ENCODE results near the gene FOXG1. TPM values are rescaled to one million over a fixed set of nuclear protein-coding genes. Genes with fewer than 3 reads are reported as not detected.

Gene FOXG1
- total RNA-seq, 1 experiment from 2014 or later = not detected

- BruUV-seq (replicated peaks) = no TSS peak
- CTCF ChIA-PET = interaction anchor here (0.6 kb wide), 1 partner anchor 9 kb away, joined by 4 read pairs; no protein-coding TSS in a partner anchor
- Histone ChIP-seq H2AFZ (ENCODE audit: low read length) (no peak overlapping the region), H3K27me3 (ENCODE audit: low read length) (peaks cover 74% of the 10 kb centered on the region), H3K79me2 (ENCODE audit: low read length) (no peaks in the 10 kb centered on the region), H3K9me3 (ENCODE audit: low read length) (no peaks in the 10 kb centered on the region), H3K9ac (ENCODE audit: low read length) (no peak overlapping the region), H3K4me3 (ENCODE audit: low read length) (no peak overlapping the region), H3K9me2 (replicated peaks; ENCODE audit: low read length) (no peaks in the 10 kb centered on the region), H3K4me2 (ENCODE audit: low read length) (no peak overlapping the region), H3K36me3 (ENCODE audit: low read depth, low read length) (no peaks in the 10 kb centered on the region), H3K27ac (ENCODE audit: low read length) (no peak overlapping the region), H3K4me1 (ENCODE audit: insufficient read depth, low read length) (no peaks in the 10 kb centered on the region), H4K20me1 (ENCODE audit: low read length) (no peaks in the 10 kb centered on the region), H3F3A (ENCODE audit: low read length, unreplicated experiment) (no peaks in the 10 kb centered on the region)
- no peak for TF ChIP-seq EZH2 (IDR thresholded peaks at IDR 0.05; ENCODE audit: low read length, unreplicated experiment)
- TF ChIP-seq EZH2phosphoT487 (IDR thresholded peaks at IDR 0.05; ENCODE audit: borderline replicate concordance, low read length) = no peak
- no peak for TF ChIP-seq CTCF (conservative IDR thresholded peaks at IDR 0.05; ENCODE audit: low read depth, low read length)
- POLR2A ChIA-PET (ENCODE audit: unreplicated experiment) = interaction anchor here (0.6 kb wide), 1 partner anchor 39 kb away, joined by 6 read pairs; no protein-coding TSS in a partner anchor
- intact Hi-C loops (cut with micrococcal nuclease) = no loop called here
- DNase-seq = peak; percentile 42
- ATAC-seq = no peak; the same call in none of the 2 replicates
Measured at GRCh38 chr14:28764257-28765160, 2.1 kb upstream of the FOXG1 start.

- no peak overlapping the region for H3K4me3 ChIP-seq (ENCODE audit: low read length)
- H3F3A ChIP-seq (ENCODE audit: low read length, unreplicated experiment) = no peaks in the 10 kb centered on the region
- no TSS peak for BruUV-seq (replicated peaks)
- no peak for ATAC-seq
- no peak overlapping the region for H3K4me2 ChIP-seq (ENCODE audit: low read length)
- no peaks in the 10 kb centered on the region for H3K9me3 ChIP-seq (ENCODE audit: low read length)
- no peak for TF ChIP-seq EZH2 (IDR thresholded peaks at IDR 0.05; ENCODE audit: low read length, unreplicated experiment)
- no peak for TF ChIP-seq CTCF (conservative IDR thresholded peaks at IDR 0.05; ENCODE audit: low read depth, low read length)
- TF ChIP-seq EZH2phosphoT487 (IDR thresholded peaks at IDR 0.05; ENCODE audit: borderline replicate concordance, low read length) = no peak
- ChIA-PET POLR2A (ENCODE audit: unreplicated experiment) (no interaction called here), CTCF (no interaction called here)
- no peak overlapping the region for H3K27ac ChIP-seq (ENCODE audit: low read length)
- H3K36me3 ChIP-seq (ENCODE audit: low read depth, low read length) = no peaks in the 10 kb centered on the region
- no peaks in the 10 kb centered on the region for H3K9me2 ChIP-seq (replicated peaks; ENCODE audit: low read length)
- H3K9ac ChIP-seq (ENCODE audit: low read length) = no peak overlapping the region
- no peaks in the 10 kb centered on the region for H3K4me1 ChIP-seq (ENCODE audit: insufficient read depth, low read length)
- DNase-seq = no peak
- no peaks in the 10 kb centered on the region for H3K79me2 ChIP-seq (ENCODE audit: low read length)
- H2AFZ ChIP-seq (ENCODE audit: low read length) = no peak overlapping the region
- peaks cover 72% of the 10 kb centered on the region for H3K27me3 ChIP-seq (ENCODE audit: low read length)
- H4K20me1 ChIP-seq (ENCODE audit: low read length) = no peaks in the 10 kb centered on the region
- intact Hi-C loops (cut with micrococcal nuclease) = no loop called here
Measured at GRCh38 chr14:28765169-28765830, 1.3 kb upstream of the FOXG1 start.

Data from PC-3 (cell line).